Lung microvascular endothelial cell (primary cell): Measurements from ENCODE around the gene CHAD. TPM values are rescaled to one million over a fixed set of nuclear protein-coding genes. Genes with fewer than 3 reads are reported as not detected.
"Not testable (repeated sequence)": the region's sequence is repeated elsewhere in the genome, so short reads cannot be mapped to it uniquely, and the experiment has no call there.

Experiments
- DNase-seq, 2 donors: peaks; one replicate each; pipeline versions ENCODE4 v3.0.0 to v3.0.0-alpha.2; 2010; ENCODE audit warnings: low read depth in 2 of 2
- total RNA-seq: library from RNA; depleted of rRNA; stranded (reverse); fragments of >200 nt; gene quantifications from 2 replicates; pipeline ENCODE4 v1.2.1, GENCODE V29; 2014

The CHAD gene
- total RNA-seq, 1 donor from 2014 or later: under 0.01 TPM

- no peak for DNase-seq
These were observed 38.9 kb downstream of the CHAD start for GRCh38 chr17:50429793-50430192.

DNA sequence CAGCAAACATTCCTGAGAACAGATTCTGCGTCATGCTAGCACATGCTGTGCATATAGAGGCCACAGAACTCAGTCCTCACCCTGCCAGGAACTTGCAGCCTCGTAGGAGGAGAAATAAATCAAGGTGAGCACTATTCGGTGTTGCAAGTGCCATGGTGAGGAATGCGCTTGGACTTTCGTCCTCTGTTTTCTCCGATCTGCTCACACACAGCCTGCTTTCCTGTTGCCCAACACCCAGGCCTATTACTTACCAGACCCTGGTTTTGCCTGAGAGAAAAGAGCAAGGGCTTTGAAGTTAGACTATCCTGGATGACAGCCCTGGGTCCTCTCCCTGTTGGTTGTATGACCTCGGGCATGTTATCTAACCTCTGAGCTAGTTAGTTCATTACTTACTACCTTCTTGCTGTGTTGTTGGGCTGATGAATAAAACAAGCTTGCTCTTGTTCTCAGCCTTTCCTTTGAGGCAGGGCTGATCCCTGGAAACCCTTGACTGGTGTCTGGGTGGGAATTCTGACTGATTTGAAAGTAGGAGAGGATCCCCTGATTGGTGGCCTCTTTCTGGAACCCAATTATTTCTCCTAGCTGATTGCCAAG, 39.8 kb downstream of the CHAD start:
- no peak for DNase-seq

- not testable (repeated sequence) for DNase-seq
These were observed 40.6 kb downstream of the CHAD start for GRCh38 chr17:50428126-50428525.

DNA sequence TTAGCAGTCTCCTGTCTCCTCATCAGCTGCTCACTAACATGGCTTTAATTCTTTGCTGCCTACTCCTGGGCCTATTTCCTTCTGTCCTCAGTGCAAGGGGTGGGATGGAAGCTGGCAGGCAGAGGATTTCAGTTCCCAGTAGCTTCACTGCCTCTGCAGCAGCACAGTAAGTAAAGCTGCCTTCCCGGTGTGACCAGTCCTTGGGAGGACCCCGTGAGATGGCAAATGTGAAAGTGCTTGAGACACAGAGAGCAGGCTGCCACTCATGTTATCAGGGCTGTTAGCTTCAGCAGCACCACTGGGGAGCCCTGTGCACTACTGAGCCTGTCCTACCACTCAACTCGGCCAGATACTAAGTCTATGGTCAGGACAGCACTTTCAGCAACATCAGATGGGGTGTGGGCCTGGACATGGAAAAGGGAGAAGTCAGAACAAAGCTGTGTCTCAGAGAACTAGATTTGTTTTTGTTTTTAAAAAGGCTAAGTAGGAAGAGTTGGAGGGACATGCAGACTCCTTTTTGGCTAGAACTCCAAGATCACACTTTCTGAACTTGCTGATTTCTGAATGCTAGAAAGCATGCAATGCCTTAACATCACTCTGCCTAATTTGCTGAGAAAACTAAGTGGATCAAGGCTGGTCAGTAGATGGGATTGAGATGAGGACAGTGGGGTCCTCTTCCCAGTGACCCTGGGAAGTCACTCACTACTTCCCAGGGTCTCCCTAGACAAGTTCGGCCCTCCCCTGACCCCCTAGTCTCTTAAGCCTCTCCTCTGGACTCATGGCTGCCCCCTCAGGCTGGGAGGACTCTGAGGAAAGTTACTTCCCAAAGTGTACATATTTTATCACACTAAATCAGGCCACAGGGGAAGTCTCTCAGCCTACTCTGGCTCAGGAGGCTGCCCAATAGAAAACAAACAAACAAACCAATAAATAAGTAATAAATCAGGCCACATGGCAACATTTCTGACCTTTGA, 41.6 kb downstream of the CHAD start:
- peak; percentile 28 to 63 for DNase-seq

GRCh38 chr17:50426472-50426782, 42.3 kb downstream of the CHAD start:
- no peak for DNase-seq

DNA sequence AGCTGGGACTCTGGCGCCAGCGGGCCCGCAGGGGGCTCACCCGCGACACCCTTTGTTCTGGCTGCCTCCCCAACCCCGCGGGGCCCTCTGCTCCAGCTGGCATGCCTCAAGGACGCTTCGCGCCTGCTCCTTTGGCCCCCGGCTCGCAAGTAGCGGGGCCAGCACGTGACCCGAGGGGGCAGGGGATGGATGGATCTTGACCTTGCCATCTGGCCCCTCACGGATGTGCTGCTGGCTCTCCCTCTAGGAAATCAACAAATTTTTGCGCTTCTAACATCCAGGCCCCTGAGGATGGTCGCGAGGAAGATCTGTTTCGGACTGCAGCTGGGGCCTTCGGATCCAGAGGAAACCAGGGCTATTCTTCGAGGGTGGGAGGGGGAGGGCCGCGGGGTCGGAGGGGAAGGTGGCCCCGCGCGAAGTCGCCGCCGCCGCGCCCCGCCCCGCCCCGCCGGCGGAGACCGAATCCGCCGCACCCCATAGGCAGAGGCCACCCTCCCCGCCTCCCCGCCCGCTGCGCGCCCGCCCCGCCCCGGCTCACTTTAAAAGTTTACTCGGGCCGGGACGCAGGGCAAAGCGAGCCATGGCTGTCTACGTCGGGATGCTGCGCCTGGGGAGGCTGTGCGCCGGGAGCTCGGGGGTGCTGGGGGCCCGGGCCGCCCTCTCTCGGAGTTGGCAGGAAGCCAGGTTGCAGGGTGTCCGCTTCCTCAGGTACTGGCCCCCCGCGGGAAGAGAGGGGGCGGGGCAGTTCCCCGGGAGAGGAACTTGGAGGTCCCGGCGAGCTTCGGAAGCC, 42.8 kb downstream of the CHAD start, which contains the start of gene ACSF2:
TSS of gene ACSF2 (plus strand) at position 537 of the 790 bp plus-strand sequence. CDS start at position 581, 44 bp downstream.
- DNase-seq: peak; percentile 35 to 51

DNA sequence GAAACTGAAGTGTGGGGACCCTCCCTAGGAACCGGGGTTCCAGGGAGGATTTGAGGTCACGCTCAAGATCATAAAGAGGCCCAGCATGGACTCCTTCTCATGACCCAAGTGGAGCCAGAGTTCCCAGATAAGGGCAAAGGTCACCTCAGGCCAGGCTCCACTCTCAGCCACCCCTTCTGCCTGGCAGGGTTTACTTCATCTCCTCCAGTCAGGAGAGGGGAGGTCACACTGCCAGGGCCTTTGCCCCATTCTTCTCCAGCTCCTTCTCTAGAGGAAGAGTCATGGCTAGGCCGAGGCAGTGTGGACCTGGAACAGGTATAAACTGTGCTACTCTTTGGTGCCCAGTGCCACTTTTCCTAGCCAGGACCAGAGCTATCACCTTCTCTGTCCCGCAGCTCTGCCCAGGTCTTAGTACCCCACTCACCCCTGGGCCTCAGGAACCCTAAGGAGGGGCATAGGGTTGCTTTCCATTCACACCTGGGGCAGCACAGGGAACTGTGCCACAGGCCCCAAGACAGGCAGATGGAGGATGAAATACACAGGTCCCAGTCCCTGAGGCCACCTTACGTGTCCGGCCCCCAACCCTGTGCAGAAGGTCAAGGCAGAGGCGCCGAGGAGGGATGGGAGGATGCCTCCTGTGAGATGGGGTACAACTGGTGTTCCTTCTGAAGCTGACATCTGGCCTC, 43.5 kb downstream of the CHAD start:
- DNase-seq: no peak

- DNase-seq: no peak
These were observed 44.3 kb downstream of the CHAD start for GRCh38 chr17:50424246-50424995.

DNA sequence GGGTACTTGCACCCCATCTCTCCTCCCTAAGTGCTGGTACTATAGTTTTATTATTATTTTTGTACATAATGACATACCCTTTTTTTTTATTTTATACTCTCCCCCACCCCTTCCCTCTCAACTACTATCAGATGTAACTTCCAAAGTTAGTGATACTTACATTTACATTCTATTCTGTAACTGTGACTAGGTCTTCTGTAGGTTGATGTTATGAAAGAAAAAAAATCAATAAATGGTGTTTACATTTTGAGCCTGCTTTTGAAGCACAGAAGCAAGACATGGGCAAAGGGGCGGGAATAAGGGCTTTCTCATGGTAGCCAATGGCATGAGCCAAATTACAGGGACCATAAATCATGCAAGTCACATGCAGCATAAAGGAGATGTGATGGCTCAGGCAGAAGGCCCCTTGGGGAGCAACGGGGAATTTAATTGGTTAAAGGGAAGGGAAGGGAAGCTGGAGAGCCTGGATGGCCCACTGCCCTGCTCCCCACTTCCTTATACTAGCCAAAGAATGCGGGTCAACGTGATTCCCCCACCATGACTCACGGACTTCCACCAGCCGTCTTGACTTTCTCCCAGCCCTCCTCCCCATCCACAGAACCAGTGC, 45.0 kb downstream of the CHAD start:
- peak in 1 of 2 donors; percentile 91 for DNase-seq

GRCh38 chr17:50422738-50423137, 45.9 kb downstream of the CHAD start:
- DNase-seq: no peak

DNA sequence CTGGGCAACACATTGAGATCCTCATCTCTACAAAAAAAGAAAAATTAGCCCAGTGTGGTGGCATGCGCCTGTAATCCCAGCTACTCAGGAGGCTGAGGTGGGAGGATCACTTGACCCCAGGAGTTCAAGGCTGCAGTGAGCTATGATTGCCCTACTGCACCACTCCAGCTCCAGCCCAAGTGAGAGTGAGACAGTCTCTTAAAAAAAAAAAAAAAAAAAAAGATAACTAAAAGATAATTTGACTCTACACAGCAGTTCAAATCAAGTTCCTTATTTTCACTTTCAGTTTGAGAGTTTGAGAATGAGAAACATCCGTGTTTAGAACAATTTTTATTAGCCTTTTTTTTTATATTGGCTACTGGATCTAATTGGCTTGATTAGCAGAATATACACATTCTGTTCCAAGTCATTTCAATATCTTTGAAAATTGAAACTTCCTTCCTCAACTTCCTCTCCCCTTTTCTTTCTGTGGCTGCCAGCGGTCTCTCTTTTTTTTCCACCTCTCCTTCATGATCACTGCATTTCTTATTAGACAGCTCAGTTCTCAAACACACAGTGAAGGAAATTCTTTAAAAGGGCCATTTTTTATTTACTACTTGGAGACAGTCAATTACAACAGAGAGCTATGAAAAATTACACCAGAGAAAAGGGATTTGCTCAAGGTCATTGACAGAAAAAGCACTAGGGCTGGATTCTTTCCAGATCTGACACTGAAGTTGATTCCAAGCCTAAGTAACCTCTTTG, 47.2 kb downstream of the CHAD start:
- peak; percentile 33 to 38 for DNase-seq

- DNase-seq: no peak
These were observed 48.1 kb downstream of the CHAD start for GRCh38 chr17:50420419-50421112.

GRCh38 chr17:50419577-50419976, 49.1 kb downstream of the CHAD start:
- DNase-seq: not testable (repeated sequence)

DNA sequence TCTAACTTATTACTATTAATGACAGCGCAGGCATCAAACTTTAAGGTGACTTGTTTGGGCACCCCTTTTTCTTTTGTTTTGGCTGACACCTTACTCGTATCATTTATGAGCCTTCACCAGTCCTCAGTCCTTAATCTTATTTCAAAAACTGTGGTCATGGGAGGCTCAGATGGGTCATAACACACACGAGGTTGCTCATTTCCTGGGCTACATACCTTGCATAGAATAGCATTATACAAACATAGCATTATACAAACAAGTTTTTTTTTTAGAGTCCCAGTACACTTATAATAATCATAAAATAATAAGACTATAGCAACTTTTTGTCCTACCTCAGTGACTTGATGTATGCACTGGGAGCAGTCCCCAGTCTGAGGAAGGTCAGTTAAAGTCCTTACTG, 53.9 kb downstream of the CHAD start:
- DNase-seq: peak in 1 of 2 donors; percentile 18

Other genes starting within 250 kb of the CHAD start
- not detected in 2 replicates for gene TMEM92, start 194.4 kb downstream of the CHAD start, total RNA-seq
- gene XYLT2, start 122.8 kb downstream of the CHAD start, total RNA-seq: 15.3 and 18.5 TPM in 2 replicates
- 42.1 and 55.8 TPM in 2 replicates for gene MRPL27, start 95.7 kb downstream of the CHAD start, total RNA-seq
- gene EME1, start 95.7 kb downstream of the CHAD start, total RNA-seq: 0.79 and 1.5 TPM in 2 replicates
- gene LRRC59, start 71.4 kb downstream of the CHAD start, total RNA-seq: 92.3 and 95.9 TPM in 2 replicates
- 4.6 and 5.0 TPM in 2 replicates for gene ACSF2, start 42.7 kb downstream of the CHAD start, total RNA-seq
- 10.9 and 14.5 TPM in 2 replicates for gene RSAD1, start 10.0 kb upstream of the CHAD start, total RNA-seq
- under 0.01 and 0.20 TPM in 2 replicates for gene MYCBPAP, start 39.6 kb upstream of the CHAD start, total RNA-seq
- gene EPN3, start 63.9 kb upstream of the CHAD start, total RNA-seq: 0.22 TPM in 1 of 2 replicates, not detected in the other
- gene SPATA20, start 78.3 kb upstream of the CHAD start, total RNA-seq: 22.2 and 31.4 TPM in 2 replicates
- gene CACNA1G, start 91.8 kb upstream of the CHAD start, total RNA-seq: not detected in 2 replicates
- gene ABCC3, start 166.0 kb upstream of the CHAD start, total RNA-seq: 0.40 and 1.7 TPM in 2 replicates
- 21.6 and 32.5 TPM in 2 replicates for gene ANKRD40, start 239.0 kb upstream of the CHAD start, total RNA-seq